Upper lobe of left lung (tissue), 6 donors: ENCODE measurements around the gene CDHR2. TPM values are rescaled to one million over a fixed set of nuclear protein-coding genes. Genes with fewer than 3 reads are reported as not detected.
A peak's percentile ranks its signal among the peaks of the same experiment; 100 is the strongest.

ENCODE experiments used
- ATAC-seq, 2 donors: fragments of 200-7000 bp; cut with Tn5 transposase; one replicate each; pipeline ENCODE4 v1.9.1; 2022; ENCODE audit warnings: mild to moderate bottlenecking in 2 of 2, moderate library complexity in 2 of 2; ENCODE audit not compliant: low FRiP score in 2 of 2
- DNase-seq, 2 donors: peaks; one replicate each; pipeline ENCODE4 v3.0.0-alpha.2; 2019 to 2020
- H3K27ac ChIP-seq, 4 donors: fragments of 200-600 bp; sonication (generic); one replicate each; pipeline ENCODE4 v1.5.1; 2016 to 2019
- H3K27me3 ChIP-seq, 4 donors: fragments of 200-600 bp; sonication (generic); one replicate each; pipeline ENCODE4 v1.5.1; 2017 to 2019
- H3K36me3 ChIP-seq, 4 donors: fragments of 200-600 bp; sonication (generic); one replicate each; pipeline ENCODE4 v1.5.1; 2016 to 2019
- H3K4me1 ChIP-seq, 4 donors: fragments of 200-600 bp; sonication (generic); one replicate each; pipeline ENCODE4 v1.5.1; 2018 to 2019
- H3K4me3 ChIP-seq, 4 donors: fragments of 200-600 bp; sonication (generic); one replicate each; pipeline ENCODE4 v1.5.1; 2017 to 2019; ENCODE audit warnings: mild to moderate bottlenecking in 2 of 4, moderate library complexity in 1 of 4
- H3K9me3 ChIP-seq, 4 donors: fragments of 200-600 bp; sonication (generic); one replicate each; pipeline ENCODE4 v1.5.1; 2018 to 2019
- CTCF ChIP-seq, 6 experiments: fragments of 450-650 bp in 4 of 6; fragments of 200-600 bp in 2 of 6; sonication (generic) in 2 of 6; IDR thresholded peaks; one replicate each; pipeline ENCODE4 v1.5.1; 2016 to 2019; ENCODE audit warnings: antibody characterized with exemption in 6 of 6
- EP300 ChIP-seq, 4 donors: sonication (generic); formaldehyde crosslinking; IDR thresholded peaks; one replicate each; pipeline ENCODE4 v1.5.1; 2017; ENCODE audit warnings: antibody characterized with exemption in 4 of 4, control low read depth in 2 of 4
- POLR2A ChIP-seq, 4 donors: fragments of 450-650 bp; IDR thresholded peaks; one replicate each; pipeline ENCODE4 v1.5.1; 2016 to 2017; ENCODE audit warnings: antibody characterized with exemption in 4 of 4, mild to moderate bottlenecking in 2 of 4
- POLR2AphosphoS5 ChIP-seq, 2 donors: sonication (generic); formaldehyde crosslinking; IDR thresholded peaks; one replicate each; pipeline ENCODE4 v1.5.1; 2017; ENCODE audit warnings: antibody characterized with exemption in 2 of 2
- WGBS, 2 donors: methylation state at CpG; one replicate each; pipeline ENCODE4 v1.1.5; 2017 to 2018; 5-methylcytosine and 5-hydroxymethylcytosine counted together
- total RNA-seq, 6 donors: library from RNA; depleted of rRNA in 4 of 6; stranded (reverse); fragments of >200 nt in 4 of 6; gene quantifications; one replicate each; pipeline versions ENCODE4 v1.1.0 to v1.2.1, GENCODE V29; 2016 to 2021
- donor health status: DM: no; HTN: no; CAD: no; lungs with moderate emphysema.
- donor health status: DM: no; HTN: yes; CAD: no; lungs with severe emphysema.

Gene CDHR2
- total RNA-seq, 6 donors from 2014 or later, result 0.30 to 0.34 TPM; not detected in 4

GRCh38 chr5:176606875-176607274 lies 57.7 kb downstream of the CDHR2 start:
- Histone ChIP-seq H3K36me3 (no peaks in the 10 kb centered on the region), H3K4me3 (no peak overlapping the region), H3K4me1 (peaks cover 6 to 20% (median 11%) of the 10 kb centered on the region in 4 donors), H3K27ac (no peak overlapping the region), H3K9me3 (no peaks in the 10 kb centered on the region), H3K27me3 (peaks cover 0 to 5% (median 1%) of the 10 kb centered on the region in 4 donors)
- TF ChIP-seq CTCF (IDR thresholded peaks at IDR 0.05), result no peak
- TF ChIP-seq POLR2A (IDR thresholded peaks at IDR 0.05), result no peak
- no peak for TF ChIP-seq EP300 (IDR thresholded peaks at IDR 0.05)
- no peak for TF ChIP-seq POLR2AphosphoS5 (IDR thresholded peaks at IDR 0.05)
- ATAC-seq, result no peak
- DNase-seq, result no peak
- 94 to 100% methylated on average over 2 to 3 of the region's 3 CpGs for WGBS, 2 donors

GRCh38 chr5:176608142-176608705 lies 59.1 kb downstream of the CDHR2 start:
- ATAC-seq, result no peak
- H3K4me1 ChIP-seq, result peaks cover 6 to 20% (median 11%) of the 10 kb centered on the region in 4 donors
- no peaks in the 10 kb centered on the region for H3K36me3 ChIP-seq
- H3K27me3 ChIP-seq, result peaks cover 0 to 5% (median 1%) of the 10 kb centered on the region in 4 donors
- 95 to 96% methylated on average over 2 to 4 of the region's 4 CpGs for WGBS, 2 donors
- no peak for TF ChIP-seq CTCF (IDR thresholded peaks at IDR 0.05)
- no peak for TF ChIP-seq POLR2A (IDR thresholded peaks at IDR 0.05)
- no peak for TF ChIP-seq POLR2AphosphoS5 (IDR thresholded peaks at IDR 0.05)
- TF ChIP-seq EP300 (IDR thresholded peaks at IDR 0.05), result no peak
- no peaks in the 10 kb centered on the region for H3K9me3 ChIP-seq
- no peak overlapping the region for H3K4me3 ChIP-seq
- H3K27ac ChIP-seq, result no peak overlapping the region
- DNase-seq, result no peak

GRCh38 chr5:176608937-176609723 lies 60.0 kb downstream of the CDHR2 start:
- ATAC-seq (no peak), DNase-seq (no peak)
- peaks cover 6 to 20% (median 11%) of the 10 kb centered on the region in 4 donors for H3K4me1 ChIP-seq
- H3K4me3 ChIP-seq, result peak overlapping the region; percentile 72 to 89 (median 78)
- H3K27me3 ChIP-seq, result peaks cover 0 to 5% (median 1%) of the 10 kb centered on the region in 4 donors
- whole genome bisulfite sequencing, 2 donors, result 39 to 42% methylated on average over 32 to 43 of the region's 46 CpGs
- H3K27ac ChIP-seq, result no peak overlapping the region
- no peaks in the 10 kb centered on the region for H3K9me3 ChIP-seq
- TF ChIP-seq POLR2A (IDR thresholded peaks at IDR 0.05), result no peak
- no peak for TF ChIP-seq POLR2AphosphoS5 (IDR thresholded peaks at IDR 0.05)
- TF ChIP-seq EP300 (IDR thresholded peaks at IDR 0.05), result no peak
- no peak for TF ChIP-seq CTCF (IDR thresholded peaks at IDR 0.05)
- H3K36me3 ChIP-seq, result no peaks in the 10 kb centered on the region

GRCh38 chr5:176609724-176610434 lies 60.7 kb downstream of the CDHR2 start, which contains the start of gene GPRIN1:
GPRIN1 (minus strand) TSS chr5:176610156; CDS start chr5:176599834, 10,322 bp downstream.
- Histone ChIP-seq H3K36me3 (no peaks in the 10 kb centered on the region), H3K9me3 (no peaks in the 10 kb centered on the region), H3K27me3 (peaks cover 0 to 5% (median 1%) of the 10 kb centered on the region in 4 donors), H3K4me3 (peak within 1 kb of the TSS; percentile 72 to 89 (median 78)), H3K4me1 (peaks cover 6 to 20% (median 11%) of the 10 kb centered on the region in 4 donors), H3K27ac (peak within 1 kb of the TSS in 1 of 4 donors; percentile 64)
- DNase-seq, result peak; percentile 42 to 94
- WGBS, 2 donors, result 0 to 2% methylated on average over 5 to 42 of the region's 101 CpGs
- TF ChIP-seq POLR2A (IDR thresholded peaks at IDR 0.05) (no peak), POLR2AphosphoS5 (IDR thresholded peaks at IDR 0.05) (no peak), CTCF (IDR thresholded peaks at IDR 0.05) (peak in 4 of 6 experiments; percentile 19 to 60 (median 41)), EP300 (IDR thresholded peaks at IDR 0.05) (no peak)
- peak in 1 of 2 donors; percentile 92 for ATAC-seq
